CD4-positive, alpha-beta T cell (primary cell): ENCODE data around the gene ALKBH5. TPM values are rescaled to one million over a fixed set of nuclear protein-coding genes. Genes with fewer than 3 reads are reported as not detected.

ENCODE experiments used
- ATAC-seq: fragments of 200-7000 bp; cut with Tn5 transposase; one replicate; pipeline ENCODE4 v1.10.0; 2022; ENCODE audit warnings: mild to moderate bottlenecking; ENCODE audit not compliant: poor library complexity
- CTCF ChIA-PET: fragments of 350-600 bp; sonication (Branson Sonifier 250); formaldehyde crosslinking; loops from one replicate; lab custom pipeline; 2021; ENCODE audit warnings: antibody characterized with exemption, inconsistent platforms; lab: Charles Lee
- POLR2A ChIA-PET: fragments of 350-600 bp; sonication (Branson Sonifier 250); formaldehyde crosslinking; loops from one replicate; lab custom pipeline; 2021; ENCODE audit warnings: antibody characterized with exemption, inconsistent platforms; lab: Charles Lee
- DNase-seq, 14 experiments: peaks; one replicate each; pipeline ENCODE4 v3.0.0-alpha.2; 2013 to 2020; ENCODE audit warnings: mixed read lengths in 2 of 14
- H3K27ac ChIP-seq, 2 donors: one replicate each; pipeline versions ENCODE4 v1.5.1 to v1.7.0; 2013; ENCODE audit warnings: low read length in 2 of 2, low read depth in 1 of 2, mild to moderate bottlenecking in 1 of 2
- H3K27me3 ChIP-seq, 2 experiments: 1 replicate in 1 of 2; 2 replicates in 1 of 2; pipeline versions ENCODE4 v1.6.1 to v1.7.0; 2013; ENCODE audit warnings: low read length in 2 of 2, control low read depth in 1 of 2, mild to moderate bottlenecking in 1 of 2, moderate library complexity in 1 of 2; ENCODE audit not compliant: insufficient read depth in 2 of 2, control insufficient read depth in 1 of 2
- H3K36me3 ChIP-seq: one replicate; pipeline ENCODE4 v1.6.1; 2013; ENCODE audit warnings: low read length, control low read depth; ENCODE audit not compliant: insufficient read depth
- H3K4me1 ChIP-seq: one replicate; pipeline ENCODE4 v1.6.1; 2013; ENCODE audit warnings: low read length, control low read depth; ENCODE audit not compliant: insufficient read depth
- H3K4me3 ChIP-seq: one replicate; pipeline ENCODE4 v1.5.1; 2013; ENCODE audit warnings: mild to moderate bottlenecking, low read length, moderate library complexity
- H3K9me3 ChIP-seq, 2 experiments: 1 replicate in 1 of 2; 2 replicates in 1 of 2; pipeline versions ENCODE4 v1.6.1 to v1.7.0; 2013; ENCODE audit warnings: low read length in 2 of 2, mild to moderate bottlenecking in 2 of 2, control low read depth in 1 of 2, moderate library complexity in 1 of 2; ENCODE audit not compliant: control insufficient read depth in 1 of 2, insufficient read depth in 1 of 2
- H3K27ac Mint-ChIP-seq: one replicate; pipeline ENCODE4 v1.8.0; 2020; ENCODE audit warnings: mixed read lengths
- H3K27me3 Mint-ChIP-seq: one replicate; pipeline ENCODE4 v1.8.0; 2021; ENCODE audit warnings: mixed read lengths
- H3K36me3 Mint-ChIP-seq: one replicate; pipeline ENCODE4 v1.8.0; 2021; ENCODE audit warnings: low read depth, mixed read lengths
- H3K4me1 Mint-ChIP-seq: one replicate; pipeline ENCODE4 v1.8.0; 2021; ENCODE audit warnings: low read depth, mixed read lengths
- H3K4me3 Mint-ChIP-seq: one replicate; pipeline ENCODE4 v1.8.0; 2020; ENCODE audit warnings: mild to moderate bottlenecking, mixed read lengths
- H3K9me3 Mint-ChIP-seq: one replicate; pipeline ENCODE4 v1.8.0; 2020; ENCODE audit warnings: mixed read lengths
- intact Hi-C, 2 experiments: fragments of 100-400 bp; cut with DNase I in 1 of 2; cut with micrococcal nuclease in 1 of 2; formaldehyde crosslinking; loops; one replicate each; pipeline versions ENCODE4 v1.15.1 to v1.9.0; 2023 to 2025; cut with DNase I, micrococcal nuclease
- total RNA-seq, 174 experiments: library from RNA in 2 of 174; stranded (reverse) in 2 of 174; gene quantifications; one replicate each; pipeline ENCODE4 v1.2.3 and lab custom pipeline; 2021 to 2026
- TF ChIP-seq, protein P1 (sequence below): fragments of 200-600 bp; IDR thresholded peaks from one replicate; pipeline ENCODE4 v1.8.0; 2022; ENCODE audit warnings: antibody characterized with exemption, mild to moderate bottlenecking

ALKBH5 gene
- total RNA-seq, 2 experiments from 2014 or later = 117 to 119 TPM

DNA sequence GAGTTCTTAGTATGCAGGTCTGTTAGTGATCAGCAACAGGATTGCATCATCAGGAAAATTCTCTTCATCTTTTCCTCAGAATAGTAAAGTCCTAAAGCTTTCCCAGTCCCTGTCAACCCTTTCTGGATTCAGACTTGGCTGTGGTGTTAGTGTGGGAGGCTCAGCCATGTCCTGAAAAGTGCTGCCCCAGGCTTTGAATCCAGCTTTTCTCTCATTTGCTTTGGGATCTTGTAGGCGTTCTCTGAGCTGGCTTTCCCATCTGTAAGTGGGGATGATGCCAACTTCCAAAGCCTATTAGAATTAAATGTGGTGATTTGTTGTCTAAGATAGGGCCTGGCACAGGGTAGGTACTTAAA lies 3.0 kb downstream of the ALKBH5 start:
- intact Hi-C loops = loop anchor here in 1 of 2 experiments (10.0 kb wide), 1 partner anchor 902 kb away; the partner anchor contains the start of gene COPS3
- peak overlapping the region; percentile 88 for H3K4me3 ChIP-seq
- H3K27me3 ChIP-seq = no peaks in the 10 kb centered on the region
- Mint-ChIP-seq H3K4me3 (peak overlapping the region; percentile 98), H3K36me3 (peaks cover 64% of the 10 kb centered on the region), H3K27me3 (no peaks in the 10 kb centered on the region), H3K27ac (peak overlapping the region; percentile 97), H3K4me1 (peaks cover 85% of the 10 kb centered on the region), H3K9me3 (no peaks in the 10 kb centered on the region)
- DNase-seq (no peak), ATAC-seq (no peak)
- TF ChIP-seq, protein P1, sequence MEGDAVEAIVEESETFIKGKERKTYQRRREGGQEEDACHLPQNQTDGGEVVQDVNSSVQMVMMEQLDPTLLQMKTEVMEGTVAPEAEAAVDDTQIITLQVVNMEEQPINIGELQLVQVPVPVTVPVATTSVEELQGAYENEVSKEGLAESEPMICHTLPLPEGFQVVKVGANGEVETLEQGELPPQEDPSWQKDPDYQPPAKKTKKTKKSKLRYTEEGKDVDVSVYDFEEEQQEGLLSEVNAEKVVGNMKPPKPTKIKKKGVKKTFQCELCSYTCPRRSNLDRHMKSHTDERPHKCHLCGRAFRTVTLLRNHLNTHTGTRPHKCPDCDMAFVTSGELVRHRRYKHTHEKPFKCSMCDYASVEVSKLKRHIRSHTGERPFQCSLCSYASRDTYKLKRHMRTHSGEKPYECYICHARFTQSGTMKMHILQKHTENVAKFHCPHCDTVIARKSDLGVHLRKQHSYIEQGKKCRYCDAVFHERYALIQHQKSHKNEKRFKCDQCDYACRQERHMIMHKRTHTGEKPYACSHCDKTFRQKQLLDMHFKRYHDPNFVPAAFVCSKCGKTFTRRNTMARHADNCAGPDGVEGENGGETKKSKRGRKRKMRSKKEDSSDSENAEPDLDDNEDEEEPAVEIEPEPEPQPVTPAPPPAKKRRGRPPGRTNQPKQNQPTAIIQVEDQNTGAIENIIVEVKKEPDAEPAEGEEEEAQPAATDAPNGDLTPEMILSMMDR = no peak
- H3K27ac ChIP-seq = no peak overlapping the region
- ChIA-PET CTCF (interaction anchor here (1.2 kb wide), 1 partner anchor 98 kb away, joined by 3 read pairs; no protein-coding TSS in a partner anchor), POLR2A (interaction anchor here (0.6 kb wide), 1 partner anchor 810 kb away, joined by 3 read pairs; no protein-coding TSS in a partner anchor)
- peaks cover 84% of the 10 kb centered on the region for H3K4me1 ChIP-seq
- peaks cover 29% of the 10 kb centered on the region for H3K36me3 ChIP-seq
- no peaks in the 10 kb centered on the region for H3K9me3 ChIP-seq

DNA sequence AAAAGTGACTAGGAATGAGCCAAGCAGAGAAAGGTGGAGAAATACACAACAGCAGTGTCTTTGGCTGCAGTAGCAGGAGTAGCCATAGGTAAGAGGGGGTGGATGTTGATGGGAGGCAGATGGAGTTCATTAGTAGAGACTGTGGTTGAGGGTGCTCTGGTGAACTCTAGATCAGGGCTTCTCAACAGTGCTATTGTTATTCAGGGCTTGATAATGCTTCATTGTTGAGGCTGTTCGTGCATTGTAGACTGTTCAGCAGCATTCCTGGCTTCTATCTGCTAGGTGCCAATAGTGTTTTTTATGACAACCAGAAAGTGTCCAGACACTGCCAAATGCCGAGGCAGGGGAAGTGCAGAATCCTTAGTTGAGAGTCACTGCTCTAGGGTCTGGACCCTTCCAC lies 3.6 kb downstream of the ALKBH5 start:
- Mint-ChIP-seq H3K27me3 (no peaks in the 10 kb centered on the region), H3K36me3 (peaks cover 70% of the 10 kb centered on the region), H3K27ac (peak overlapping the region; percentile 97), H3K4me1 (peaks cover 86% of the 10 kb centered on the region), H3K4me3 (peak overlapping the region; percentile 98), H3K9me3 (no peaks in the 10 kb centered on the region)
- ChIA-PET POLR2A (no interaction called here), CTCF (interaction anchor here (1.2 kb wide), 1 partner anchor 98 kb away, joined by 3 read pairs; no protein-coding TSS in a partner anchor)
- peaks cover 29% of the 10 kb centered on the region for H3K36me3 ChIP-seq
- H3K9me3 ChIP-seq = no peaks in the 10 kb centered on the region
- H3K4me3 ChIP-seq = peak overlapping the region; percentile 88
- DNase-seq = no peak
- intact Hi-C loops = loop anchor here in 1 of 2 experiments (10.0 kb wide), 1 partner anchor 902 kb away; the partner anchor contains the start of gene COPS3
- ATAC-seq = no peak
- H3K4me1 ChIP-seq = peaks cover 84% of the 10 kb centered on the region
- TF ChIP-seq, protein P1 = no peak
- no peaks in the 10 kb centered on the region for H3K27me3 ChIP-seq
- H3K27ac ChIP-seq = no peak overlapping the region

DNA sequence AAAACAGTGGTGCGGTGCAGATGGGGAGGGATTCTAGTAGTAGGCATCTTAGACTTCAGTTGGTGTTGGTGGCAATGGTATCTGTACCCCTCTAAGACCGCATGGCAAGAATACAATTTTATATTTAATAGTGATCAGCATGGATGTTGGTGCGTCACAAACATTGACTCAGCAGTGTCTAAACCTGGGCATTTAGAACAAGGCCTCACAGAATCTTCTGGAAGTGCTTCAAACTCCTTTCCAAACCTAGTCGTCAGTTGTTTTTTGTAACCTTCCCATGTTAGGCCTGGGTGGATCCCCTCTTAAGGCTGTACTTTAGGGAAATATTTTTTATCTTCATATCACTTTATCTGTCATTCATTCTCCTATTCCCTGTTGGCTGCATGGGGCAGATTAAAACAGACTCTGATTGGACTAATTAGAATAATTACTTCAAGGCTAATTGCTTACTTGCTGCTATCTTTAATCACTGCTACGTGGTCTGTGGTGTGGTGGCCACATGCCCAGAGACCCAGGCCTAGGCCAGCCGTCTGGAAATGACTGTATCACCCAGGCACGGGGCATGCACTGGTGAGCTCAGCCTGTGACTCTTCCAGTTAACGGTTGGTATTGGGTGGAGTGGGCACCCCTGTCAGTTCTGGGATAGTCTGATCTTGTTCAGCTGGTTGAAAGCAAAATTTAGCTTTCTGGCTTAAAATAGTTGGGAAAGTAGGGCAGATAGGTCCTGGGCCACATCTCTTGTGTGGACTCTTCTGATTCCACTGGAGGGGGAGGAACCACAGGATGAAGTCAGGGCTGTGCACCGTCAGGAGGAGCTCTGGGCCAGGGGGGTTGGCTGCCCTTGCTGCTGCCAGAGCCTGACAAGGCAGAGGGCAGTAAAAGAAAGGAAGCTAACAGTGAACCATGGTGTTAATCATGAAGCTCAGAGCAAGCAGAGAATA lies 4.5 kb downstream of the ALKBH5 start:
- no peak overlapping the region for H3K27ac ChIP-seq
- peak overlapping the region; percentile 98 for H3K4me3 Mint-ChIP-seq
- DNase-seq (peak in 1 of 14 experiments; percentile 7), ATAC-seq (no peak)
- H3K27me3 Mint-ChIP-seq = no peaks in the 10 kb centered on the region
- TF ChIP-seq, protein P1 = no peak
- H3K36me3 ChIP-seq = peaks cover 29% of the 10 kb centered on the region
- CTCF ChIA-PET = interaction anchor here (0.8 kb wide), 1 partner anchor 30 kb away, joined by 3 read pairs; no protein-coding TSS in a partner anchor
- H3K4me3 ChIP-seq = peak overlapping the region; percentile 88
- POLR2A ChIA-PET = interaction anchor here (0.9 kb wide), 1 partner anchor 37 kb away, joined by 4 read pairs; the partner anchor contains the start of gene LLGL1
- no peaks in the 10 kb centered on the region for H3K9me3 ChIP-seq
- H3K27ac Mint-ChIP-seq = peak overlapping the region; percentile 97
- no peaks in the 10 kb centered on the region for H3K27me3 ChIP-seq
- peaks cover 80% of the 10 kb centered on the region for H3K4me1 ChIP-seq
- intact Hi-C loops = loop anchor here in 1 of 2 experiments (10.0 kb wide), 1 partner anchor 903 kb away; the partner anchor contains the start of gene COPS3
- H3K9me3 Mint-ChIP-seq = no peaks in the 10 kb centered on the region
- peaks cover 81% of the 10 kb centered on the region for H3K4me1 Mint-ChIP-seq
- peaks cover 72% of the 10 kb centered on the region for H3K36me3 Mint-ChIP-seq
